ENCODE measurements around the gene PDCD1. TPM values are rescaled to one million over a fixed set of nuclear protein-coding genes. Genes with fewer than 3 reads are reported as not detected.

The PDCD1 gene
- total and polyA plus RNA-seq, 2 of the 13 experiments (the other 11 are each of a cell fraction or from before 2014, with no cell fraction given): 0.04 TPM; not detected in 1

- TF ChIP-seq PCBP2 (optimal IDR thresholded peaks at IDR 0.05; ENCODE audit: low read depth, low read length, poor library complexity, severe bottlenecking) (no peak), RXRB (CRISPR knock-in tag; IDR thresholded peaks at IDR 0.05; ENCODE audit: borderline replicate concordance) (no peak), EZH2 (conservative IDR thresholded peaks at IDR 0.05; ENCODE audit: low read depth, low read length) (no peak), GATA4 (IDR thresholded peaks at IDR 0.05; ENCODE audit: borderline replicate concordance, low read depth) (no peak), EEA1 (CRISPR knock-in tag; IDR thresholded peaks at IDR 0.05; ENCODE audit: borderline replicate concordance) (no peak), MYNN (CRISPR knock-in tag; IDR thresholded peaks at IDR 0.05; ENCODE audit: low read depth) (no peak), FOXJ3 (CRISPR knock-in tag; IDR thresholded peaks at IDR 0.05; ENCODE audit: borderline replicate concordance) (no peak), ZEB1 (IDR thresholded peaks at IDR 0.05; ENCODE audit: insufficient replicate concordance, low read depth) (no peak), CCDC6 (CRISPR knock-in tag; IDR thresholded peaks at IDR 0.05) (no peak), ZNF318 (CRISPR knock-in tag; IDR thresholded peaks at IDR 0.05) (no peak), ZBTB25 (CRISPR knock-in tag; IDR thresholded peaks at IDR 0.05) (no peak), TAF15 (IDR thresholded peaks at IDR 0.05; ENCODE audit: low read depth, low read length, poor library complexity, severe bottlenecking) (no peak), ATF1 (CRISPR knock-in tag; IDR thresholded peaks at IDR 0.05) (no peak), RFX1 (IDR thresholded peaks at IDR 0.05) (no peak), EED (CRISPR knock-in tag; IDR thresholded peaks at IDR 0.05) (no peak), ZNF878 (CRISPR knock-in tag; IDR thresholded peaks at IDR 0.05) (no peak), SNAPC5 (CRISPR knock-in tag; IDR thresholded peaks at IDR 0.05; ENCODE audit: borderline replicate concordance) (no peak)
Observed at GRCh38 chr2:241815477-241816430, 42.9 kb downstream of the PDCD1 start (continued).
